HUDEP-2 (cell line): ENCODE data around the gene PIH1D1.

ENCODE experiments used
- DNase-seq, 76 experiments: peaks; one replicate each; lab custom pipeline; 2025; ENCODE audit not compliant: unreplicated experiment in 76 of 76; lab: John Stamatoyannopoulos, UW

The PIH1D1 gene

DNA sequence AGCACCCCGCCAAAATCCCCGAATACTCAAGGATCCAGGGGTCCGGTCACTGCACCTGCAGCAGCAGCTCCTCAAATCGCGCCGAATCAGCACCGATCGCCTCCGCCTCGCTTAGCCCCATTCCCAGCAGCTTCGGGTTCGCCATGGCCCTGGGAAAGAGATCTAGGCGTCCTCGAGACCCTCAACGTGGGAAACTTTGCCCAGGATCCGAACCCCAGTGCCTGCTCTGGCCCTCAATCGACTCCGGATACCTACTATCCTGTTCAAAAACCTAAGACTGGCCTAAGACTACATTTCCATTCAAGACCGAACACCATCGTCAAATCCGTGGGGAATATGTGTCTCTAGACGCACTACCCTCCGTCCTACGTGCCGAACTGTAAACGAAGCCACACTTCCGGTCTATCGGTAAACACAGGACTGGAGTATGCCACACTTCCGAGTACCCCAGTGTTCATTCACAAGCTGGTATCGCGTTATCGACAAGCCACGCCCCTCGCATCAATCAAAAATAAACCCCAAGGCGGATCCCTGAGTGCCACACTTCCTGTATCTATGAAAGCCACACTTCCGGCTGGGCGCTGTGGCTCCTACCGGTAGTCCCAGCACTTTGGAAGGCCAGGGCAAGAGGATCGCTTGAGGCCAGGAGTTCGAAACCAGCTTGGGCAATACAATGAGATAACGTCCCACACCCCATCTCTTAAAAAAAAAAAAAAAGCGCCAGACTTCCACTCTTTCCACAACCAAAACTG is at the start of gene PIH1D1:
PIH1D1 (minus strand) TSS at position 385 of the 752 bp plus-strand sequence; CDS start at position 145, 240 bp downstream.
- peak in 75 of 76 experiments; percentile 80 to 100 (median 99) for DNase-seq

- peak in 4 of 76 experiments; percentile 22 to 37 (median 32) for DNase-seq
These were observed 47.5 kb upstream of the PIH1D1 start for GRCh38 chr19:49499030-49499670.

GRCh38 chr19:49498475-49498874 is 46.9 kb upstream of the PIH1D1 start:
- DNase-seq, result no peak

GRCh38 chr19:49497789-49498103 is 46.1 kb upstream of the PIH1D1 start:
- DNase-seq, result no peak

GRCh38 chr19:49497047-49497788 is 45.6 kb upstream of the PIH1D1 start:
- DNase-seq, result peak in 69 of 76 experiments; percentile 52 to 90 (median 80)

GRCh38 chr19:49496574-49497008 is 45.0 kb upstream of the PIH1D1 start:
- DNase-seq, result no peak

- peak in 41 of 76 experiments; percentile 24 to 83 (median 54) for DNase-seq
These were observed 41.2 kb upstream of the PIH1D1 start for GRCh38 chr19:49492573-49493405.

DNA sequence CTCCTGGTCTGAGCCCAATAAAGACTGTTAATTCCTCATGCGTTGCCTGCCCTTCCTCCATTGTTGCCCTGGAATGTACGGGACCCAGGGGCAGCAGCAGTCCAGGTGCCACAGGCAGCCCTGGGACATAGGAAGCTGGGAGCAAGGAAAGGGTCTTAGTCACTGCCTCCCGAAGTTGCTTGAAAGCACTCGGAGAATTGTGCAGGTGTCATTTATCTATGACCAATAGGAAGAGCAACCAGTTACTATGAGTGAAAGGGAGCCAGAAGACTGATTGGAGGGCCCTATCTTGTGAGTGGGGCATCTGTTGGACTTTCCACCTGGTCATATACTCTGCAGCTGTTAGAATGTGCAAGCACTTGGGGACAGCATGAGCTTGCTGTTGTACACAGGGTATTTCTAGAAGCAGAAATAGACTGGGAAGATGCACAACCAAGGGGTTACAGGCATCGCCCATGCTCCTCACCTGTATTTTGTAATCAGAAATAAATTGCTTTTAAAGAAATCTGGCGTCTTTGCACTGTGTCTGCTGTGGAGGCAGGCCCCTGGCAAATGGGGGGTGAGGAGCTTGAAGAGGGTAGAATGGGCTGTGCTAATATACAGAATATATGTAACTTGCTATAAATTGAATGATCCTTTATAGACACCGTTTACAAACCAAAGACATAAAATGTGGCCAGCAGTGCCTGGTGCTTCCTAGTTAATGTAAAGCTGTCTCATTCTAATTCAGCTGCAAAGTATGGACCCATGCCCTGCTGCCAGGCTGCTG is 40.4 kb upstream of the PIH1D1 start:
- DNase-seq, result peak in 3 of 76 experiments; percentile 50 to 63 (median 52)

DNA sequence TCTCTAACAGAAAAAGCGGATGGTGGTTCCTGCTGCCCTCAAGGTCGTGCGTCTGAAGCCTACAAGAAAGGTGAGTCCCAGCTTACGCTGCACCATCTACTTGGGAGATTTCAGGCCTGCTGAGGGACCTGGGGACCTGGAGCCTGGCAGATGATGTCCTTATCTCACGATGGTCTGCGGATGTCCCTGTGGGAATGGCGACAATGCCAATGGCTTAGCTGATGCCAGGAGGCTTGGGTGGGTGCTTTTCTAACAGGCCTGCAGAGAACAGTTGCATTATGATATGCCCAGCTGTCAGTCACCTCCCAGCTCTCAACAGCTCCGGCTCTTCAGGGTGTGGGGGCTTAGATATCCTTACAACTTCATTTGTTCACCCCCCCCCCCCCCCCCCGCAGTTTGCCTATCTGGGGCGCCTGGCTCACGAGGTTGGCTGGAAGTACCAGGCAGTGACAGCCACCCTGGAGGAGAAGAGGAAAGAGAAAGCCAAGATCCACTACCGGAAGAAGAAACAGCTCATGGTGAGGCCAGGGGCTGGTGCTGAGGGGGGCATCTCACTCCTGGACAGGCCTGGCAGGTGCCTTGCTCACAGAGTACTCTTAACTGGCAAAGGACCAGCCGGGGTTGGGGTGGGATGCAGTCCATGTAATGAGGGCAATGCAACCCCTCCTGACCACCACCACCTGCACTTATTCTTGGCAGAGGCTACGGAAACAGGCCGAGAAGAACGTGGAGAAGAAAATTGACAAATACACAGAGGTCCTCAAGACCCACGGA is 39.6 kb upstream of the PIH1D1 start:
- no peak for DNase-seq

GRCh38 chr19:49490287-49491029 is 38.8 kb upstream of the PIH1D1 start:
- DNase-seq, result no peak

GRCh38 chr19:49489601-49490167 is 38.1 kb upstream of the PIH1D1 start:
- DNase-seq, result peak in 53 of 76 experiments; percentile 20 to 81 (median 47)

DNA sequence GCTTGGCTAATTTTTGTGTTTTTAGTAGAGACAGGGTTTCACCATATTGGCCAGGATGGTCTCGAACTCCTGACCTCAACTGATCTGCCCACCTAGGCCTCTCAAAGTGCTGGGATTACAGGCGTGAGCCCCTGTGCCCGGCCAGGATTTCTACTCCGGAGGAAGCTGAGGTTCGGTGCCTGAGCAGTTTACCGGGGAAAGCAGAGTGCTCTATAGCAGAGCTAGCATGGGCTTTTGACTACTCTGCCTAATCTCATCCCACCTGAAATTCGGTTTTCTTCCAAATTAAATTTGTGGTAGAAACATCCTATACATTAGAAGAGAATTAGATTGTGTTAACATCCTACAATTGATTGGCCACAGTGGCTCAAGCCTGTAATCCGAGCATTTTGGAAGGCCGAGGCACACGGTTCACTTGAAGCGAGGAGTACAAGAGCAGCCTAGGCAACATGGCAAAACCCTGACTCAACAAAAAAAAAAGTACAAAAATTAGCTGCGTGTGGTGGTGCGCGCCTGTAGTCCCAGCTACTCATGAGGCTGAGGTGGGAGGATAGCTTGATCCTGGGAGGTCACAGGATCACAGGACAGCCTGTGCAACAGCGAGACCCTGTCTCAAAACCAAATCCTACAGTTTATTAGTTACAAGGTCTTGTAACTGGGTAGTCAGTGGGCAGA is 37.4 kb upstream of the PIH1D1 start:
- DNase-seq, result peak in 7 of 76 experiments; percentile 11 to 48 (median 30)

- DNase-seq, result peak in 13 of 76 experiments; percentile 26 to 69 (median 39)
These were observed 36.6 kb upstream of the PIH1D1 start for GRCh38 chr19:49488046-49488862.

- DNase-seq, result peak; percentile 92 to 100 (median 100)
These were observed 35.8 kb upstream of the PIH1D1 start, which contains the start of gene RPL13A for GRCh38 chr19:49487277-49488045. RPL13A (plus strand) TSS chr19:49487608; CDS start chr19:49487630, 22 bp downstream.

- DNase-seq, result no peak
These were observed 35.2 kb upstream of the PIH1D1 start for GRCh38 chr19:49486710-49487276.
